SU-DHL-6 (cell line): ENCODE results near the gene ADAM19.

Experiments used
- EZH2phosphoT487 ChIP-seq: fragments of 200-600 bp; sonication (generic), shearing (Covaris generic); conservative IDR thresholded peaks from 2 replicates; pipeline ENCODE4 v1.6.1; 2018; ENCODE audit warnings: mild to moderate bottlenecking, antibody characterized with exemption, low read length, moderate library complexity, mixed read lengths
- TF ChIP-seq, protein P1 (sequence below): fragments of 200-600 bp; sonication (generic); IDR thresholded peaks from one replicate; pipeline ENCODE4 v1.5.1; 2017; ENCODE audit warnings: antibody characterized with exemption, mild to moderate bottlenecking, low read length, moderate library complexity; ENCODE audit not compliant: insufficient read depth, poor library complexity, severe bottlenecking

DNA sequence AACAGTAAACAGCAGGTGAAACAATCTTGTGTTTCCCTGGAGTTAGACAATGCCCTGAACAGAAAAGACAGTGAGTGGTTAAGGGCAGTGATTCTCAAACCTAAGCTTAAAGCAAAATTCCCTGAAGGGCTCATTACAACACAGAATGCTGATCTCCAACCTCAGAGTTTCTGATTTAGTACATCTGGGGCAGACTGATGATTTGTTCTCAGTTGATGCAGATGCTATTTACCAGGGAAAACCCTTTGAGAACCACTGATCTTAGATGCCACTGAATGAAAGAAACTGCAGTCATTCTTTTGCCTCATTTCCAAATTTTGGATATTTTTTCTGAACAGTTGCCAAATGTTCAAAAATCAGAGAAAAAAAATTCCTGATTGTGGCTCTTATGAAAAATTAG, 18.7 kb upstream of the ADAM19 start:
- TF ChIP-seq, protein P1, sequence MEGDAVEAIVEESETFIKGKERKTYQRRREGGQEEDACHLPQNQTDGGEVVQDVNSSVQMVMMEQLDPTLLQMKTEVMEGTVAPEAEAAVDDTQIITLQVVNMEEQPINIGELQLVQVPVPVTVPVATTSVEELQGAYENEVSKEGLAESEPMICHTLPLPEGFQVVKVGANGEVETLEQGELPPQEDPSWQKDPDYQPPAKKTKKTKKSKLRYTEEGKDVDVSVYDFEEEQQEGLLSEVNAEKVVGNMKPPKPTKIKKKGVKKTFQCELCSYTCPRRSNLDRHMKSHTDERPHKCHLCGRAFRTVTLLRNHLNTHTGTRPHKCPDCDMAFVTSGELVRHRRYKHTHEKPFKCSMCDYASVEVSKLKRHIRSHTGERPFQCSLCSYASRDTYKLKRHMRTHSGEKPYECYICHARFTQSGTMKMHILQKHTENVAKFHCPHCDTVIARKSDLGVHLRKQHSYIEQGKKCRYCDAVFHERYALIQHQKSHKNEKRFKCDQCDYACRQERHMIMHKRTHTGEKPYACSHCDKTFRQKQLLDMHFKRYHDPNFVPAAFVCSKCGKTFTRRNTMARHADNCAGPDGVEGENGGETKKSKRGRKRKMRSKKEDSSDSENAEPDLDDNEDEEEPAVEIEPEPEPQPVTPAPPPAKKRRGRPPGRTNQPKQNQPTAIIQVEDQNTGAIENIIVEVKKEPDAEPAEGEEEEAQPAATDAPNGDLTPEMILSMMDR, result no peak
- TF ChIP-seq EZH2phosphoT487, result no peak
